Ovary (tissue), 3 donors: Measurements from ENCODE around the gene SLC12A6.

Experiments
- EP300 ChIP-seq: sonication (generic); formaldehyde crosslinking; IDR thresholded peaks from one replicate; pipeline ENCODE4 v1.6.1; 2017; ENCODE audit warnings: antibody characterized with exemption
- POLR2A ChIP-seq: fragments of 450-650 bp; IDR thresholded peaks from one replicate; pipeline ENCODE4 v1.6.1; 2017; ENCODE audit warnings: antibody characterized with exemption, mild to moderate bottlenecking, moderate library complexity
- TF ChIP-seq, protein P1 (sequence below), 3 donors: fragments of 450-650 bp in 2 of 3; fragments of 200-600 bp in 1 of 3; IDR thresholded peaks; one replicate each; pipeline versions ENCODE4 v1.5.1 to v1.8.0; 2016 to 2022; ENCODE audit warnings: antibody characterized with exemption in 3 of 3, mild to moderate bottlenecking in 1 of 3
- donor health status: DM: no; HTN: no; CAD: no.

- no peak for TF ChIP-seq EP300
- no peak for TF ChIP-seq POLR2A
- TF ChIP-seq, protein P1, sequence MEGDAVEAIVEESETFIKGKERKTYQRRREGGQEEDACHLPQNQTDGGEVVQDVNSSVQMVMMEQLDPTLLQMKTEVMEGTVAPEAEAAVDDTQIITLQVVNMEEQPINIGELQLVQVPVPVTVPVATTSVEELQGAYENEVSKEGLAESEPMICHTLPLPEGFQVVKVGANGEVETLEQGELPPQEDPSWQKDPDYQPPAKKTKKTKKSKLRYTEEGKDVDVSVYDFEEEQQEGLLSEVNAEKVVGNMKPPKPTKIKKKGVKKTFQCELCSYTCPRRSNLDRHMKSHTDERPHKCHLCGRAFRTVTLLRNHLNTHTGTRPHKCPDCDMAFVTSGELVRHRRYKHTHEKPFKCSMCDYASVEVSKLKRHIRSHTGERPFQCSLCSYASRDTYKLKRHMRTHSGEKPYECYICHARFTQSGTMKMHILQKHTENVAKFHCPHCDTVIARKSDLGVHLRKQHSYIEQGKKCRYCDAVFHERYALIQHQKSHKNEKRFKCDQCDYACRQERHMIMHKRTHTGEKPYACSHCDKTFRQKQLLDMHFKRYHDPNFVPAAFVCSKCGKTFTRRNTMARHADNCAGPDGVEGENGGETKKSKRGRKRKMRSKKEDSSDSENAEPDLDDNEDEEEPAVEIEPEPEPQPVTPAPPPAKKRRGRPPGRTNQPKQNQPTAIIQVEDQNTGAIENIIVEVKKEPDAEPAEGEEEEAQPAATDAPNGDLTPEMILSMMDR (IDR thresholded peaks at IDR 0.05) = no peak
Measured at GRCh38 chr15:34266751-34267150, 70.8 kb downstream of the SLC12A6 start.
